ENCODE data around the gene PTOV1. TPM values are rescaled to one million over a fixed set of nuclear protein-coding genes. Genes with fewer than 3 reads are reported as not detected.
A peak's percentile ranks its signal among the peaks of the same experiment; 100 is the strongest.

PTOV1 gene
- total and polyA plus RNA-seq, 7 donors = 52.2 to 105 (median 63.8) TPM

GRCh38 chr19:49877020-49877878 lies 26.3 kb downstream of the PTOV1 start, which contains the start of the genes AKT1S1 and TBC1D17:
Gene AKT1S1 (minus strand): TSS chr19:49877355. CDS start chr19:49873295, 4,060 bp downstream.
Gene TBC1D17 (plus strand): TSS chr19:49877702. CDS start chr19:49877724, 22 bp downstream.
- Histone ChIP-seq H3K9me3 (no peaks in the 10 kb centered on the region), H3K27ac (peak within 1 kb of the TSS; percentile 92 to 100 (median 96)), H3K36me3 (peaks cover 26 to 47% (median 30%) of the 10 kb centered on the region in 4 donors), H3K4me3 (peak within 1 kb of the TSS; percentile 61 to 100 (median 91)), H3K27me3 (no peaks in the 10 kb centered on the region), H3K4me1 (peaks cover 0 to 33% (median 29%) of the 10 kb centered on the region in 4 donors)
- 0% methylated on average over 61 of the region's 61 CpGs for WGBS, 2 donors
- peak; percentile 100 for DNase-seq
- intact Hi-C loops (cut with DNase I) = loop anchor here (2.0 to 5.0 kb wide), 5 partner anchors 64 to 425 kb away; partner anchors contain the start of genes ALDH16A1, AP2A1, FUZ and PIH1D1
- TF ChIP-seq POLR2A (IDR thresholded peaks at IDR 0.05) (peak; percentile 76 to 92), CTCF (IDR thresholded peaks at IDR 0.05) (no peak), EP300 (IDR thresholded peaks at IDR 0.05) (peak in 2 of 4 donors; percentile 27 to 61), POLR2AphosphoS5 (IDR thresholded peaks at IDR 0.05) (peak; percentile 78 to 96 (median 89))

- Histone ChIP-seq H3K4me1 (peaks cover 0 to 33% (median 25%) of the 10 kb centered on the region in 4 donors), H3K27ac (peak overlapping the region; percentile 92 to 100 (median 96)), H3K4me3 (peak overlapping the region; percentile 61 to 100 (median 78)), H3K27me3 (no peaks in the 10 kb centered on the region), H3K9me3 (no peaks in the 10 kb centered on the region), H3K36me3 (peaks cover 35 to 47% (median 38%) of the 10 kb centered on the region in 4 donors)
- DNase-seq = peak; percentile 99
- TF ChIP-seq POLR2A (IDR thresholded peaks at IDR 0.05) = no peak
- TF ChIP-seq POLR2AphosphoS5 (IDR thresholded peaks at IDR 0.05) = no peak
- TF ChIP-seq EP300 (IDR thresholded peaks at IDR 0.05) = no peak
- TF ChIP-seq CTCF (IDR thresholded peaks at IDR 0.05) = no peak
- WGBS, 2 donors = 10% methylated on average over 41 of the region's 41 CpGs
- intact Hi-C loops (cut with DNase I) = loop anchor here (2.0 to 5.0 kb wide), 5 partner anchors 65 to 426 kb away; partner anchors contain the start of genes ALDH16A1, AP2A1, FUZ and PIH1D1
These were observed 27.2 kb downstream of the PTOV1 start for GRCh38 chr19:49877879-49878743.

- Histone ChIP-seq H3K27ac (peak overlapping the region; percentile 92 to 100 (median 96)), H3K4me1 (peaks cover 0 to 33% (median 25%) of the 10 kb centered on the region in 4 donors), H3K27me3 (no peaks in the 10 kb centered on the region), H3K4me3 (peak overlapping the region in 1 of 4 donors; percentile 85), H3K9me3 (no peaks in the 10 kb centered on the region), H3K36me3 (peaks cover 41 to 52% (median 44%) of the 10 kb centered on the region in 4 donors)
- WGBS, 2 donors = 91 to 93% methylated on average over 9 of the region's 9 CpGs
- DNase-seq = no peak
- intact Hi-C loops (cut with DNase I) = loop anchor here (5.0 kb wide), 2 partner anchors 381 to 426 kb away; partner anchors contain the start of genes ALDH16A1, PIH1D1 and RPS11
- TF ChIP-seq POLR2AphosphoS5 (IDR thresholded peaks at IDR 0.05) (no peak), CTCF (IDR thresholded peaks at IDR 0.05) (no peak), POLR2A (IDR thresholded peaks at IDR 0.05) (no peak), EP300 (IDR thresholded peaks at IDR 0.05) (no peak)
These were observed 27.7 kb downstream of the PTOV1 start for GRCh38 chr19:49878744-49879070.

GRCh38 chr19:49879243-49879963 lies 28.4 kb downstream of the PTOV1 start:
- Histone ChIP-seq H3K4me1 (peaks cover 0 to 30% (median 25%) of the 10 kb centered on the region in 4 donors), H3K27me3 (no peaks in the 10 kb centered on the region), H3K9me3 (no peaks in the 10 kb centered on the region), H3K27ac (no peak overlapping the region), H3K36me3 (peaks cover 46 to 59% (median 51%) of the 10 kb centered on the region in 4 donors), H3K4me3 (no peak overlapping the region)
- TF ChIP-seq CTCF (IDR thresholded peaks at IDR 0.05) (no peak), POLR2A (IDR thresholded peaks at IDR 0.05) (no peak), POLR2AphosphoS5 (IDR thresholded peaks at IDR 0.05) (no peak), EP300 (IDR thresholded peaks at IDR 0.05) (no peak)
- 97 to 98% methylated on average over 12 of the region's 12 CpGs for WGBS, 2 donors
- intact Hi-C loops (cut with DNase I) = loop anchor here (5.0 kb wide), 2 partner anchors 382 to 427 kb away; partner anchors contain the start of genes ALDH16A1, PIH1D1 and RPS11
- DNase-seq = no peak
